ENCODE results near the gene NFIX. TPM values are rescaled to one million over a fixed set of nuclear protein-coding genes. Genes with fewer than 3 reads are reported as not detected.

The NFIX gene
- total and polyA plus RNA-seq, 12 donors, result 16.8 to 162 (median 138) TPM

- ATAC-seq, result peak in 2 of 8 donors; percentile 0
- WGBS, 2 donors, result 69 to 77% methylated on average over 29 of the region's 29 CpGs
- Histone ChIP-seq H3K36me3 (peaks cover 0 to 34% (median 8%) of the 10 kb centered on the region in 9 donors), H3K27me3 (no peaks in the 10 kb centered on the region), H3K4me1 (peaks cover 13 to 62% (median 46%) of the 10 kb centered on the region in 9 donors), H3K4me3 (peak overlapping the region in 7 of 10 donors; percentile 8 to 60 (median 25)), H3K27ac (peak overlapping the region; percentile 52 to 96 (median 92)), H3K9me3 (no peaks in the 10 kb centered on the region)
- DNase-seq, result no peak
- intact Hi-C loops (cut with DNase I), result loop anchor here in 5 of 10 donors (5.0 kb wide), 3 partner anchors 43 to 157 kb away; partner anchors contain the start of genes IER2 (in 4 of the 5) and STX10 (in 4 of the 5)
- no peak for TF ChIP-seq CTCF (IDR thresholded peaks at IDR 0.05)
These were observed 109.8 kb downstream of the NFIX start for GRCh38 chr19:13104848-13105711.

DNA sequence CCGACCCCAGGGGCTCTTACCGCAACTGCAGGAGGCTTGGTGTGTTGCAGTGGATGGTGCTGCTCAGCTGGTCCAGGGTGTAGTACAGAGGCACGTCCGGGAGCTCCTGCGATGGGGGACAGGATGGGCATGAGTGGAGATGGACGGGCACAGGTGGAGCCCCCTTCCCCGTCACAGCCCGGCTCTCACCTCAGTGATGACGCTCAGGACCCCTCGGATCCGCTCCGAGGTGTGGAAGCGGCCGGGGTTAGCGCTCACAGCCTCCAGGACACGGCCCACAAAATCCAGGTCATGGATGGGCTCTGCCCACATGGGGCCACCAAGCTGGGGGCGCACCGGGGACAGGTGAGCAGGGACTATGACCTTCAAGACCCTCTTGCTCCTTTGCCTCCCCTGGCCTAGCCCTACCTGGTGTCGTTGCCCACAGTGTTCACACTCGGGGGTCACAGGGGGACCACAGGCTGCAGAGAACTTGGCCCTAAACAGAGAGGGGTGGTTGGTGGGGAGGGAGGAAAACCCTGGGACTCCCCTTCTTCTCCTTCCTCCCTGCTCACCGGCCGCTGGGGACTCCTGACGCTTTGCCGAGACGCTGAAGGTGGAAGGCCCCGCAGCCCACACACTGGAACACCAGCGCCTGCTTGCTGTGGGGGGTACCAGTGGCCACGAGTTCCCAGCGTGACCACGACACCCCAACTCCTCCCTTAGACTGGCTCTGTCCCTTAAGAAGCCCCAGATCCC, 114.3 kb downstream of the NFIX start:
- H3K4me1 ChIP-seq, result peaks cover 0 to 17% (median 5%) of the 10 kb centered on the region in 9 donors
- WGBS, 2 donors, result 96% methylated on average over 30 of the region's 30 CpGs
- H3K4me3 ChIP-seq, result no peak overlapping the region
- ATAC-seq (no peak), DNase-seq (no peak)
- no peak overlapping the region for H3K27ac ChIP-seq
- no peaks in the 10 kb centered on the region for H3K27me3 ChIP-seq
- no peaks in the 10 kb centered on the region for H3K9me3 ChIP-seq
- no peak for TF ChIP-seq CTCF (IDR thresholded peaks at IDR 0.05)
- intact Hi-C loops (cut with DNase I), result loop anchor here in 2 of 10 donors (5.0 to 10.0 kb wide), 2 partner anchors 153 to 155 kb away; no protein-coding TSS in a partner anchor
- H3K36me3 ChIP-seq, result peaks cover 0 to 62% (median 19%) of the 10 kb centered on the region in 9 donors

DNA sequence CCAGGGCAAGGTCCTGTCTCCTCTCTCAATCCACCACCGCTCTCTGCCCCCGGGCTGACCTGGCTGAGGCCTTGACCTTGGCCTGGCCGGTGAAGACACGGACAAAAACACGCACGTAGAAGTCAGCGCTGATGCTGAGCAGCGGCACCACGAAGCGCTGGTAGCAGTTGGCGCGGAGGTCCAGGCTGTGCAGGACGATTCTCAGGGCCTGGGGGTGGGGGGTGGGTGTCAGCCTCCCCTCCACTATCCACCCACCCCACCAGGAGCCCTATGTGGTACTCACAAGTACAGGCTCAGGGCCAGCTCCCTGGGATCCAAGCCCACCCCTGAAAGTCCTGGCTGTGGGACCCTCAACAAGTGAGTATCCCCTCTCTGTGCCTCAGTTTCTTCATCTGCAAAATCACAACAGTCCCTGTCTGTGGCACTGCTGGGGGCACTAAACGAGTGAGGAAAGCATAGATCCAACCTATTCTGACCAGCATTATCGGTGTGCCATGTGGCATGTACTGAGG, 114.9 kb downstream of the NFIX start:
- Histone ChIP-seq H3K4me1 (peaks cover 0 to 11% (median 1%) of the 10 kb centered on the region in 9 donors), H3K27ac (no peak overlapping the region), H3K9me3 (no peaks in the 10 kb centered on the region), H3K4me3 (no peak overlapping the region), H3K27me3 (no peaks in the 10 kb centered on the region), H3K36me3 (peaks cover 0 to 68% (median 19%) of the 10 kb centered on the region in 9 donors)
- ATAC-seq, result no peak
- no peak for TF ChIP-seq CTCF (IDR thresholded peaks at IDR 0.05)
- WGBS, 2 donors, result 92 to 94% methylated on average over 15 of the region's 15 CpGs
- intact Hi-C loops (cut with DNase I), result loop anchor here in 1 of 10 donors (10.0 kb wide), 1 partner anchor 155 kb away; no protein-coding TSS in a partner anchor
- DNase-seq, result no peak

GRCh38 chr19:13112555-13112954, 117.3 kb downstream of the NFIX start:
- DNase-seq (no peak), ATAC-seq (no peak)
- Histone ChIP-seq H3K4me3 (no peak overlapping the region), H3K9me3 (no peaks in the 10 kb centered on the region), H3K27ac (no peak overlapping the region), H3K36me3 (peaks cover 0 to 63% (median 19%) of the 10 kb centered on the region in 9 donors), H3K27me3 (no peaks in the 10 kb centered on the region), H3K4me1 (peaks cover 5 to 25% (median 20%) of the 10 kb centered on the region in 9 donors)
- intact Hi-C loops (cut with DNase I), result loop anchor here in 1 of 10 donors (10.0 kb wide), 1 partner anchor 152 kb away; no protein-coding TSS in a partner anchor
- WGBS, 2 donors, result 94 to 95% methylated on average over 10 of the region's 10 CpGs
- no peak for TF ChIP-seq CTCF (IDR thresholded peaks at IDR 0.05)

Measured in heart right ventricle (tissue), 16 donors.